ENCODE data around the gene JAZF1. TPM values are rescaled to one million over a fixed set of nuclear protein-coding genes. Genes with fewer than 3 reads are reported as not detected.

JAZF1 gene
- total and polyA plus RNA-seq, 2 of the 8 experiments (the other 6 are each of a cell fraction or from before 2014, with no cell fraction given) = 2.6 to 21.8 TPM

DNA sequence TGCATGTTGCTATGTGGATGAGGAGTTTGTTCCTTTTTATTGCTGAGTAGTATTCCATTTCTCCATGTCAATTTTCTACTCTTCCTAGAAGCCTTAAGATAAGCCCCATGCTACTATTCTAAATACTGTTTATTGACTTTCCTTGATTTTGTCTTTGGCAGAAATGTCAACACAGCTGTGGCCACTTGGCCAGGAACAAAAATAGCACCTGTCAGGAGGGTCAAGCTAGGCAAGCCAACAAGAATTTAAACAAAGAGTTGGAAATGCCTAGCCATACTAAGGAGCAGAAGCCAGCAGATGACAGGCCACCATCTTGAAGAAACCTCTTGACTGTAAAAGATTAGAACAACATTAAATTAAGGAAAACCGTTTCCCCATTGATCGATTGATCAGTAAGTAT lies 34.7 kb downstream of the JAZF1 start (continued):
- TF ChIP-seq, protein P1, sequence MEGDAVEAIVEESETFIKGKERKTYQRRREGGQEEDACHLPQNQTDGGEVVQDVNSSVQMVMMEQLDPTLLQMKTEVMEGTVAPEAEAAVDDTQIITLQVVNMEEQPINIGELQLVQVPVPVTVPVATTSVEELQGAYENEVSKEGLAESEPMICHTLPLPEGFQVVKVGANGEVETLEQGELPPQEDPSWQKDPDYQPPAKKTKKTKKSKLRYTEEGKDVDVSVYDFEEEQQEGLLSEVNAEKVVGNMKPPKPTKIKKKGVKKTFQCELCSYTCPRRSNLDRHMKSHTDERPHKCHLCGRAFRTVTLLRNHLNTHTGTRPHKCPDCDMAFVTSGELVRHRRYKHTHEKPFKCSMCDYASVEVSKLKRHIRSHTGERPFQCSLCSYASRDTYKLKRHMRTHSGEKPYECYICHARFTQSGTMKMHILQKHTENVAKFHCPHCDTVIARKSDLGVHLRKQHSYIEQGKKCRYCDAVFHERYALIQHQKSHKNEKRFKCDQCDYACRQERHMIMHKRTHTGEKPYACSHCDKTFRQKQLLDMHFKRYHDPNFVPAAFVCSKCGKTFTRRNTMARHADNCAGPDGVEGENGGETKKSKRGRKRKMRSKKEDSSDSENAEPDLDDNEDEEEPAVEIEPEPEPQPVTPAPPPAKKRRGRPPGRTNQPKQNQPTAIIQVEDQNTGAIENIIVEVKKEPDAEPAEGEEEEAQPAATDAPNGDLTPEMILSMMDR (IDR thresholded peaks at IDR 0.05; ENCODE audit: control extremely low read depth in 1 of 3, insufficient read depth in 1 of 3, low read depth in 1 of 3, low read length in 3 of 3) = no peak
- no peak for TF ChIP-seq MAFK (IDR thresholded peaks at IDR 0.05; ENCODE audit: low read depth, low read length)

All from H1 (cell line).